Type B pancreatic cell (in vitro differentiated cells): ENCODE data around the gene SHCBP1. TPM values are rescaled to one million over a fixed set of nuclear protein-coding genes. Genes with fewer than 3 reads are reported as not detected.

Experiments
- DNase-seq: peaks from one replicate; pipeline ENCODE4 v3.0.0; 2021; ENCODE audit warnings: mixed read lengths; ENCODE audit not compliant: unreplicated experiment; ENCODE audit errors: extremely low spot score
- H3K27ac Mint-ChIP-seq: 2 replicates; pipeline ENCODE4 v1.8.0; 2021; ENCODE audit warnings: mild to moderate bottlenecking, mixed read lengths
- H3K27me3 Mint-ChIP-seq: 2 replicates; pipeline ENCODE4 v1.8.0; 2021; ENCODE audit warnings: mixed read lengths
- H3K36me3 Mint-ChIP-seq: 2 replicates; pipeline ENCODE4 v1.8.0; 2021; ENCODE audit warnings: mixed read lengths
- H3K4me1 Mint-ChIP-seq: one replicate; pipeline ENCODE4 v1.8.0; 2021; ENCODE audit warnings: mixed read lengths; ENCODE audit not compliant: unreplicated experiment
- H3K4me3 Mint-ChIP-seq: 2 replicates; pipeline ENCODE4 v1.8.0; 2021; ENCODE audit warnings: mild to moderate bottlenecking, mixed read lengths
- H3K9me3 Mint-ChIP-seq: 2 replicates; pipeline ENCODE4 v1.8.0; 2021; ENCODE audit warnings: mixed read lengths
- total RNA-seq: library from RNA; stranded (reverse); gene quantifications from 2 replicates; pipeline ENCODE4 v1.2.1, GENCODE V29; 2021; ENCODE audit warnings: low replicate concordance
- TF ChIP-seq, protein P1 (sequence below): fragments of 200-600 bp; sonication (generic); conservative IDR thresholded peaks from 2 replicates; pipeline ENCODE4 v1.5.0; 2021; ENCODE audit warnings: antibody characterized with exemption, mild to moderate bottlenecking

SHCBP1 gene
- total RNA-seq, 1 donor from 2014 or later = 12.7 TPM

DNA sequence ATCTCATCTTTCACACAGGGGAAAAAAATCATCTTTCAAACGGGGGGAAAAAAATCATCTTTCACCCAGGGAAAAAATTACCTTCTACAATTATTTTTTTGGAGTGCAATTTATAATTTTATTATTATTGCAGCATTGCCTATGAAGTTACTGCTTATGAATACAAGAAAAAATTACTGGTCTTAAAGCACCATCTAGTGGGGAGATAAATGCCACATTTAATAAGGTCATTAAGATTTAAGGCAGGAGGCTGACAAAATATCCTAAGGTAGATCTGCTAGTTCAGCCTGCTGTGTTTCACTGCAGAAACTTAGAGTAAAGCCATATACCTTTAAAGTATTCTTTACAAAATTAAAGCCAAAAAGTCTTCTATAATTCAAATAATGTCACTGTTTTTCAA, 13.7 kb downstream of the SHCBP1 start:
- TF ChIP-seq, protein P1, sequence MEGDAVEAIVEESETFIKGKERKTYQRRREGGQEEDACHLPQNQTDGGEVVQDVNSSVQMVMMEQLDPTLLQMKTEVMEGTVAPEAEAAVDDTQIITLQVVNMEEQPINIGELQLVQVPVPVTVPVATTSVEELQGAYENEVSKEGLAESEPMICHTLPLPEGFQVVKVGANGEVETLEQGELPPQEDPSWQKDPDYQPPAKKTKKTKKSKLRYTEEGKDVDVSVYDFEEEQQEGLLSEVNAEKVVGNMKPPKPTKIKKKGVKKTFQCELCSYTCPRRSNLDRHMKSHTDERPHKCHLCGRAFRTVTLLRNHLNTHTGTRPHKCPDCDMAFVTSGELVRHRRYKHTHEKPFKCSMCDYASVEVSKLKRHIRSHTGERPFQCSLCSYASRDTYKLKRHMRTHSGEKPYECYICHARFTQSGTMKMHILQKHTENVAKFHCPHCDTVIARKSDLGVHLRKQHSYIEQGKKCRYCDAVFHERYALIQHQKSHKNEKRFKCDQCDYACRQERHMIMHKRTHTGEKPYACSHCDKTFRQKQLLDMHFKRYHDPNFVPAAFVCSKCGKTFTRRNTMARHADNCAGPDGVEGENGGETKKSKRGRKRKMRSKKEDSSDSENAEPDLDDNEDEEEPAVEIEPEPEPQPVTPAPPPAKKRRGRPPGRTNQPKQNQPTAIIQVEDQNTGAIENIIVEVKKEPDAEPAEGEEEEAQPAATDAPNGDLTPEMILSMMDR = peak; percentile 60
- no peaks in the 10 kb centered on the region for H3K9me3 Mint-ChIP-seq
- no peak for DNase-seq
- no peak overlapping the region for H3K4me3 Mint-ChIP-seq
- H3K4me1 Mint-ChIP-seq = no peaks in the 10 kb centered on the region
- H3K27me3 Mint-ChIP-seq = no peaks in the 10 kb centered on the region
- H3K27ac Mint-ChIP-seq = no peak overlapping the region
- peaks cover 11% of the 10 kb centered on the region for H3K36me3 Mint-ChIP-seq

DNA sequence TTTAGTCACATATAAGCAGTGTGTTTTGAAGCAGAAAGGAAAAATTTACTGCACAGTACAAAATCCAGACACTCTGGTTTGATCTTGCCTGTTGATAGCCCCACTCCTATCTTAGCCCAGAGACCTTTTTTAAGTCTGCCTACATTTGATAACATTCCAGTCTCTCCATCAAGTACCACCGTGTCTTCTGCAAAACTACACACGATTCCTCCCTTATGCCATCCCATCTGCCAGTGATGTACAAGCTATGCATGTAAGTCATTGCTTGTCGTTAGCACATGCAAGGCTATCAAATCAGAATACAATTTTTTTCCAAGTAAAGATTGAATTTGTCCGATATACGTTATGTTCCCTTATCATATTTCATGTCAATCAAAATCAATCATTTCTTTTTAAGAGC, 14.9 kb downstream of the SHCBP1 start:
- H3K4me3 Mint-ChIP-seq = no peak overlapping the region
- no peaks in the 10 kb centered on the region for H3K4me1 Mint-ChIP-seq
- TF ChIP-seq, protein P1 = no peak
- H3K27me3 Mint-ChIP-seq = no peaks in the 10 kb centered on the region
- no peaks in the 10 kb centered on the region for H3K9me3 Mint-ChIP-seq
- H3K36me3 Mint-ChIP-seq = peaks cover 11% of the 10 kb centered on the region
- H3K27ac Mint-ChIP-seq = no peak overlapping the region
- DNase-seq = no peak

DNA sequence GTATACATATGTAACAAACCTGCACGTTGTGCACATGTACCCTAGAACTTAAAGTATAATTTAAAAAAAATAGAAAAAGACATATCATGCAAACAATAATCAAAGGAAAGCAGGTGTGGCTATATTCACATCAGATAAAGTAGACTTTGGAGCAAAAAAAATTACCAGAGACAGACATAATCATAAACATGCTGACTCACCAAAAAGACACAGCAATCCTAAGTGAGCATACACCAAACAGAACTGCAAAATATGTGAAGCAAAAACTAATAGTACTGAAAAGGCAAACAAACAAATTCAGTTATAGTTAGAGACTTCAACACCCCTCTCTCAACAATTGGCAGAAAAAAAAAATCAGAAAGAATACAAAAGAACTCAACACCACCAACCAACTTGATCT, 29.9 kb downstream of the SHCBP1 start:
- Mint-ChIP-seq H3K27me3 (no peaks in the 10 kb centered on the region), H3K4me1 (no peaks in the 10 kb centered on the region), H3K4me3 (no peak overlapping the region), H3K27ac (no peak overlapping the region), H3K9me3 (peaks cover 2% of the 10 kb centered on the region), H3K36me3 (peaks cover 43% of the 10 kb centered on the region)
- DNase-seq = no peak
- TF ChIP-seq, protein P1 = no peak

DNA sequence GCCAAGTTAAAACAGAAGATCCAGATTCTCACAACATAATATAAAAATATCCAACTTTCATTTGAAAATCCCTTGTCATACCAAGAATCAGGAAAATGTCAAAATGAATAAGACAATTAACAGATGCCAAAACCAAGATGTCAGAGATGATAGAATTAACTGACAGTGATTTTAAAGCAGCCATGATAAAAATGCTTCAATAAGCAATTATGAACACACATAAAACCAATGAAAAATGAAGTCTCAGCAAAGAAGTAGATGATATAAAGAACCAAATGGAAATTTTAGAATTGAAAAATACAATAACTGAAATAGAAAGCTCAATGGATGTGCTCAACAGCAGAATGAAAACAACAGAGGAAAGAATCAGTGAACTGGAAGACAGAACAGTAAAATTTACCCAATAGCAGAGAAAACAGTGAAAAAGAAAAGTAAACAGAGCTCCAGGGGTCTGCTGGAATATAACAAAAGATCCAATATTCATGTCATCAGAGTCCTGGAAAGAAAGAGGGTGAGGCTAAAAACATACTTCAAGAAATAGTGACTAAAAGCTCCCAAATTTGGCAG, 35.1 kb downstream of the SHCBP1 start:
- TF ChIP-seq, protein P1 = no peak
- DNase-seq = no peak
- peaks cover 7% of the 10 kb centered on the region for H3K9me3 Mint-ChIP-seq
- peaks cover 58% of the 10 kb centered on the region for H3K36me3 Mint-ChIP-seq
- no peaks in the 10 kb centered on the region for H3K27me3 Mint-ChIP-seq
- H3K4me3 Mint-ChIP-seq = no peak overlapping the region
- H3K27ac Mint-ChIP-seq = no peak overlapping the region
- no peaks in the 10 kb centered on the region for H3K4me1 Mint-ChIP-seq

DNA sequence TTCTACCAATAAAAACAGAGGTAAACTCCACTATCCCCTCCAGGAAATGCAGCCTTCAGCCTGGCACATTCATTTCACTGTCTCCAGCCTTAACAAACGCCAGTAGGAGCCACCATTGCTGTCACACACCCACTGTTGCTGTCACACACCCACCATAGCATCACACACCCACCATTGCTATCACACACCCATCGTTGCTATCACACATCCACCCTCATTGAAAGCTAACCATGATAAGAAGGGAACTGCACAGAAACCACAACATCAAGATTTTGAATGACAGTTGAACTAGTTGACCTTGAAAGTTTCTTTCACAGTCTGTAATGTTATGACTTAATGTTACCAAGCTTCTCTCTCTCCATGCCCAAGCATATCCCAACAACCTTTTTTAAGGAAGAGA, 38.1 kb downstream of the SHCBP1 start:
- Mint-ChIP-seq H3K4me3 (no peak overlapping the region), H3K27ac (no peak overlapping the region), H3K9me3 (peaks cover 7% of the 10 kb centered on the region), H3K36me3 (peaks cover 37% of the 10 kb centered on the region), H3K4me1 (no peaks in the 10 kb centered on the region), H3K27me3 (no peaks in the 10 kb centered on the region)
- TF ChIP-seq, protein P1 = no peak
- no peak for DNase-seq

DNA sequence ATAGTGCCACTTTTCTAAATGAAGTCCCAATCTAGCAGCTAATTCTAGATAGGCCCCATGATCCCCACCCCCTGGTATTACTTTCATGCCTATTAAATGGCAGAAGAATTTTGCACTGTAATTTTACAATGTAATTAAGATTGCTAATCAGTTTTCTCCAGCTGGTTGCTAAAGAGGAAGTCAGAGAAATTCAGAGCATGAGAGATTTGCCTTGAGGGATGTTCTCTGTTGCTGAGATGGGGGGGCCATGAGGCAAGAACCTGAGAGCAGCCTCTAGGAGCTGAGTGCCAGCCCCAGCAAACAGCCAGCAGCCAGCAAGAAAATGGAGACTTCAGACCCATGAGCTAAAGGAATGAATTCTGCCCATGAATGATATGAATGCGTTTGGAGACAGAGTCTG, 38.9 kb downstream of the SHCBP1 start:
- no peaks in the 10 kb centered on the region for H3K27me3 Mint-ChIP-seq
- H3K4me1 Mint-ChIP-seq = no peaks in the 10 kb centered on the region
- no peak for DNase-seq
- no peak overlapping the region for H3K27ac Mint-ChIP-seq
- TF ChIP-seq, protein P1 = no peak
- no peak overlapping the region for H3K4me3 Mint-ChIP-seq
- peaks cover 7% of the 10 kb centered on the region for H3K9me3 Mint-ChIP-seq
- peaks cover 31% of the 10 kb centered on the region for H3K36me3 Mint-ChIP-seq
